K562 (cell line): ENCODE measurements around the gene TRIM38. TPM values are rescaled to one million over a fixed set of nuclear protein-coding genes. Genes with fewer than 3 reads are reported as not detected.

Experiments
- BCL6 ChIP-seq: fragments of 250-450 bp; sonication (Bioruptor Pico); IDR thresholded peaks from 2 replicates; pipeline ENCODE4 v1.4.0; 2020
- BRD9 ChIP-seq: fragments of 450-650 bp; IDR thresholded peaks from 2 replicates; pipeline ENCODE4 v1.6.1; 2018; ENCODE audit warnings: low read depth; ENCODE audit not compliant: partially characterized antibody
- DACH1 ChIP-seq: fragments of 450-650 bp; IDR thresholded peaks from 2 replicates; pipeline ENCODE4 v1.6.1; 2018; ENCODE audit not compliant: partially characterized antibody
- EZH2 ChIP-seq: IDR thresholded peaks from 2 replicates; pipeline ENCODE4 v1.6.1; 2012; ENCODE audit warnings: low read depth, mild to moderate bottlenecking, inconsistent platforms, low read length, borderline replicate concordance
- GABPA ChIP-seq: fragments of 200-800 bp; sonication (Bioruptor generic); conservative IDR thresholded peaks from 2 replicates; pipeline ENCODE4 v1.6.1; 2016; ENCODE audit warnings: low read depth, missing genetic modification characterization, missing compliant biosample characterization
- HNRNPK ChIP-seq: fragments of 200-400 bp; formaldehyde crosslinking; IDR thresholded peaks from one replicate; pipeline ENCODE4 v1.6.1; 2018; ENCODE audit warnings: mild to moderate bottlenecking, low read depth, low read length; ENCODE audit not compliant: poor library complexity, severe bottlenecking
- MAFK ChIP-seq: IDR thresholded peaks from 2 replicates; pipeline ENCODE4 v1.6.1; 2011; ENCODE audit warnings: low read length, improper control_type of control experiment
- MCM2 ChIP-seq: fragments of 450-650 bp; IDR thresholded peaks from 2 replicates; pipeline ENCODE4 v1.6.1; 2017; ENCODE audit warnings: low read depth, mild to moderate bottlenecking
- NCOA4 ChIP-seq: fragments of 450-650 bp; IDR thresholded peaks from 2 replicates; pipeline ENCODE4 v1.6.1; 2018; ENCODE audit warnings: mild to moderate bottlenecking; ENCODE audit not compliant: partially characterized antibody
- NUFIP1 ChIP-seq: fragments of 450-650 bp; IDR thresholded peaks from 2 replicates; pipeline ENCODE4 v1.6.1; 2018; ENCODE audit not compliant: partially characterized antibody
- PHF20 ChIP-seq: fragments of 450-650 bp; IDR thresholded peaks from 2 replicates; pipeline ENCODE4 v1.6.1; 2018; ENCODE audit not compliant: partially characterized antibody
- RBM14 ChIP-seq: fragments of 200-400 bp; formaldehyde crosslinking; IDR thresholded peaks from 2 replicates; pipeline ENCODE4 v1.6.1; 2018; ENCODE audit warnings: low read depth, mild to moderate bottlenecking, low read length, moderate library complexity, borderline replicate concordance; ENCODE audit not compliant: insufficient read depth
- SP2 ChIP-seq: IDR thresholded peaks from 2 replicates; pipeline ENCODE4 v1.6.1; 2011; ENCODE audit warnings: mild to moderate bottlenecking, low read depth, low read length, moderate library complexity; ENCODE audit not compliant: poor library complexity, severe bottlenecking; ENCODE audit errors: extremely low read depth
- ZNF583 ChIP-seq: fragments of 250-450 bp; sonication (Bioruptor Pico); IDR thresholded peaks from 2 replicates; pipeline ENCODE4 v1.4.0; 2020
- ZNF77 ChIP-seq: fragments of 250-450 bp; sonication (Bioruptor Pico); IDR thresholded peaks from 2 replicates; pipeline ENCODE4 v1.5.0; 2020
- polyA plus RNA-seq, 8 experiments: library from polyadenylated mRNA; depleted of rRNA in 4 of 8; stranded (reverse) in 5 of 8; unstranded in 3 of 8; fragments of >200 nt; fragmentation: Nextera tagmentation in 2 of 8; fragmentation: Illumina TruSeq in 1 of 8; extraction: Ambion mirVana in 2 of 8; extraction: Trizol in 1 of 8; gene quantifications; 2 replicates each; pipeline versions ENCODE4 v1.2.1 to v1.2.3, GENCODE V29; 2011 to 2014; ENCODE audit warnings: inconsistent platforms in 1 of 8, missing spikeins in 1 of 8
- total RNA-seq, 7 experiments: library from RNA; depleted of rRNA in 6 of 7; stranded (reverse); fragments of >200 nt in 6 of 7; fragmentation: Illumina TruSeq in 2 of 7; extraction: Trizol in 2 of 7; gene quantifications; 2 replicates each; pipeline versions ENCODE4 v1.2.1 to v1.2.3, GENCODE V29; 2011 to 2021; ENCODE audit warnings: low replicate concordance in 1 of 7
- TF ChIP-seq, protein P1 (sequence below): fragments of 450-650 bp; IDR thresholded peaks from 2 replicates; pipeline ENCODE4 v1.6.1; 2016
- TF ChIP-seq, protein P2 (sequence below): fragments of 450-650 bp; formaldehyde crosslinking; IDR thresholded peaks from 2 replicates; pipeline ENCODE4 v1.4.0; 2022; ENCODE audit warnings: missing genetic modification characterization
- TF ChIP-seq, protein P3 (sequence below): IDR thresholded peaks from 2 replicates; pipeline ENCODE4 v1.6.1; 2016; ENCODE audit warnings: missing genetic modification characterization, missing compliant biosample characterization
- TF ChIP-seq, protein P4 (sequence below): fragments of 250-450 bp; sonication (Bioruptor Pico); IDR thresholded peaks from 2 replicates; pipeline ENCODE4 v1.6.1; 2021; ENCODE audit warnings: mild to moderate bottlenecking
- TF ChIP-seq, protein P5 (sequence below): sonication (generic); formaldehyde crosslinking; IDR thresholded peaks from 2 replicates; pipeline ENCODE4 v1.8.1; 2023; ENCODE audit warnings: mild to moderate bottlenecking, missing genetic modification reagents

TRIM38 gene
- total and polyA plus RNA-seq, 9 of the 15 experiments (the other 6 are each of a cell fraction or from before 2014, with no cell fraction given) = 1.7 to 6.7 (median 6.3) TPM

DNA sequence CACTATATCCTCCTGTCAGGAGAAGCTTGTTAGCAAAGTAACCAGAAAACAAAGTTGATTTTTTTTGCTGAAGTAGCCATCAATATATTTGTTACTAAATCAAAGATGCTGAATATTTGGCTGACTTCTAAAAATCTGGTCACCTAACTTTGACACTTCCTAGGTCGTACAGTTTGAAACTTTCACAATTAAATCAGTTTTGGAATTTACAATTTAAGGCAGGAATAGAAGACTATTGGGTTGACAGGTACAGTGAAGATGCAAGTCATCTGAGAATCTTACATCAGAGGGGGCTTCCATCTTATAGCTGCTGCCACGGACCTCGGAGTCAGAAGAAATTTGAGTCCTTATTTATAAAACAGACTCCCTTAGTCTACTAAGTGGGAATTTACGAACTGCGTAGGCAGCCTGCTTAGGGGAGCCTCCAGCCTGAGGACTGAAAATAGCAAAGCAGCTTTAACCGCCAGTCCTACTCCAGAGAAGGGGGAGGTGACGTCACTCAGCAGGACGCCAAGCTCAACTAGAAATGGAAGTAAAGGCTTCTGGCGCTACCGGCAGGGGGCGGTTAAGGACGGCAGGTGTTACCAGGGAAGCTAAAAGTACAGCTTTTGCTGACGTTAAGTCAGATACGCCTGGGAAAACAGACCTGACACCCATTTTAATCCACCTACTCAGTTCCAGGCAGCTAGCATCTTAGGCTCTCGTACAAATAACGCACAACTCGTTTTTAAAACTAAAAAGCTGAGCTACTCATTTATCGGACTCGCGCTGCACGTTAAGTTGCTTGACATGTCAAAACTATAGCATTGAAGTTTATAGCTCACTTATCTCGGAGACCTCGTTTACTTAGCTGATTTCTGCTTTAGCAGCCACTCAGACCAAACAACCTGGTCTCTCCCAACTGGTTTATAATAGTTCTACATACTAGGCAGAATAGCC is 63.6 kb downstream of the TRIM38 start (continued):
- TF ChIP-seq, protein P1, sequence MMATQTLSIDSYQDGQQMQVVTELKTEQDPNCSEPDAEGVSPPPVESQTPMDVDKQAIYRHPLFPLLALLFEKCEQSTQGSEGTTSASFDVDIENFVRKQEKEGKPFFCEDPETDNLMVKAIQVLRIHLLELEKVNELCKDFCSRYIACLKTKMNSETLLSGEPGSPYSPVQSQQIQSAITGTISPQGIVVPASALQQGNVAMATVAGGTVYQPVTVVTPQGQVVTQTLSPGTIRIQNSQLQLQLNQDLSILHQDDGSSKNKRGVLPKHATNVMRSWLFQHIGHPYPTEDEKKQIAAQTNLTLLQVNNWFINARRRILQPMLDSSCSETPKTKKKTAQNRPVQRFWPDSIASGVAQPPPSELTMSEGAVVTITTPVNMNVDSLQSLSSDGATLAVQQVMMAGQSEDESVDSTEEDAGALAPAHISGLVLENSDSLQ = no peak
- TF ChIP-seq MCM2 (no peak), BRD9 (peak; percentile 45), SP2 (no peak), NCOA4 (no peak), DACH1 (no peak), EZH2 (no peak), RBM14 (no peak), GABPA (tag) (peak; percentile 16; the same call in 1 of the 2 replicates), PHF20 (no peak), MAFK (peak; percentile 53), ZNF77 (0 out of 2 replicates have a peak, but pooled peaks have one; percentile 29), NUFIP1 (no peak), ZNF583 (CRISPR knock-in tag) (no peak; the same call in 1 of the 2 replicates), BCL6 (CRISPR knock-in tag) (no peak), HNRNPK (no peak)
- TF ChIP-seq, protein P2, sequence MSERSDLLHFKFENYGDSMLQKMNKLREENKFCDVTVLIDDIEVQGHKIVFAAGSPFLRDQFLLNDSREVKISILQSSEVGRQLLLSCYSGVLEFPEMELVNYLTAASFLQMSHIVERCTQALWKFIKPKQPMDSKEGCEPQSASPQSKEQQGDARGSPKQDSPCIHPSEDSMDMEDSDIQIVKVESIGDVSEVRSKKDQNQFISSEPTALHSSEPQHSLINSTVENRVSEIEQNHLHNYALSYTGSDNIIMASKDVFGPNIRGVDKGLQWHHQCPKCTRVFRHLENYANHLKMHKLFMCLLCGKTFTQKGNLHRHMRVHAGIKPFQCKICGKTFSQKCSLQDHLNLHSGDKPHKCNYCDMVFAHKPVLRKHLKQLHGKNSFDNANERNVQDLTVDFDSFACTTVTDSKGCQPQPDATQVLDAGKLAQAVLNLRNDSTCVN (CRISPR knock-in tag) = peak; percentile 88
- TF ChIP-seq, protein P3, sequence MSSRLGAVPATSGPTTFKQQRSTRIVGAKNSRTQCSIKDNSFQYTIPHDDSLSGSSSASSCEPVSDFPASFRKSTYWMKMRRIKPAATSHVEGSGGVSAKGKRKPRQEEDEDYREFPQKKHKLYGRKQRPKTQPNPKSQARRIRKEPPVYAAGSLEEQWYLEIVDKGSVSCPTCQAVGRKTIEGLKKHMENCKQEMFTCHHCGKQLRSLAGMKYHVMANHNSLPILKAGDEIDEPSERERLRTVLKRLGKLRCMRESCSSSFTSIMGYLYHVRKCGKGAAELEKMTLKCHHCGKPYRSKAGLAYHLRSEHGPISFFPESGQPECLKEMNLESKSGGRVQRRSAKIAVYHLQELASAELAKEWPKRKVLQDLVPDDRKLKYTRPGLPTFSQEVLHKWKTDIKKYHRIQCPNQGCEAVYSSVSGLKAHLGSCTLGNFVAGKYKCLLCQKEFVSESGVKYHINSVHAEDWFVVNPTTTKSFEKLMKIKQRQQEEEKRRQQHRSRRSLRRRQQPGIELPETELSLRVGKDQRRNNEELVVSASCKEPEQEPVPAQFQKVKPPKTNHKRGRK (tag) = no peak
- TF ChIP-seq, protein P4, sequence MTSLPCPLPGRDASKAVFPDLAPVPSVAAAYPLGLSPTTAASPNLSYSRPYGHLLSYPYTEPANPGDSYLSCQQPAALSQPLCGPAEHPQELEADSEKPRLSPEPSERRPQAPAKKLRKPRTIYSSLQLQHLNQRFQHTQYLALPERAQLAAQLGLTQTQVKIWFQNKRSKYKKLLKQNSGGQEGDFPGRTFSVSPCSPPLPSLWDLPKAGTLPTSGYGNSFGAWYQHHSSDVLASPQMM (CRISPR knock-in tag) = peak; percentile 67; the same call in 1 of the 2 replicates
- TF ChIP-seq, protein P5, sequence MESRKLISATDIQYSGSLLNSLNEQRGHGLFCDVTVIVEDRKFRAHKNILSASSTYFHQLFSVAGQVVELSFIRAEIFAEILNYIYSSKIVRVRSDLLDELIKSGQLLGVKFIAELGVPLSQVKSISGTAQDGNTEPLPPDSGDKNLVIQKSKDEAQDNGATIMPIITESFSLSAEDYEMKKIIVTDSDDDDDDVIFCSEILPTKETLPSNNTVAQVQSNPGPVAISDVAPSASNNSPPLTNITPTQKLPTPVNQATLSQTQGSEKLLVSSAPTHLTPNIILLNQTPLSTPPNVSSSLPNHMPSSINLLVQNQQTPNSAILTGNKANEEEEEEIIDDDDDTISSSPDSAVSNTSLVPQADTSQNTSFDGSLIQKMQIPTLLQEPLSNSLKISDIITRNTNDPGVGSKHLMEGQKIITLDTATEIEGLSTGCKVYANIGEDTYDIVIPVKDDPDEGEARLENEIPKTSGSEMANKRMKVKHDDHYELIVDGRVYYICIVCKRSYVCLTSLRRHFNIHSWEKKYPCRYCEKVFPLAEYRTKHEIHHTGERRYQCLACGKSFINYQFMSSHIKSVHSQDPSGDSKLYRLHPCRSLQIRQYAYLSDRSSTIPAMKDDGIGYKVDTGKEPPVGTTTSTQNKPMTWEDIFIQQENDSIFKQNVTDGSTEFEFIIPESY (CRISPR knock-in tag) = peak; percentile 60
